Transverse colon (tissue), 4 donors: Measurements from ENCODE around the gene TTC12.

Experiments
- CTCF ChIP-seq, 5 experiments: fragments of 200-600 bp in 3 of 5; fragments of 450-650 bp in 2 of 5; sonication (generic) in 3 of 5; IDR thresholded peaks; 1 replicate in 2 of 5; 2 replicates in 3 of 5; pipeline ENCODE4 v1.5.1; 2016 to 2017; ENCODE audit warnings: antibody characterized with exemption in 5 of 5, inconsistent platforms in 3 of 5, mild to moderate bottlenecking in 2 of 5, moderate library complexity in 1 of 5
- EP300 ChIP-seq: sonication (generic); formaldehyde crosslinking; IDR thresholded peaks from one replicate; pipeline ENCODE4 v1.6.1; 2017; ENCODE audit warnings: antibody characterized with exemption, low read depth
- POLR2AphosphoS5 ChIP-seq, 3 donors: sonication (generic); formaldehyde crosslinking; IDR thresholded peaks; one replicate each; pipeline ENCODE4 v1.6.1; 2016; ENCODE audit warnings: antibody characterized with exemption in 3 of 3

DNA sequence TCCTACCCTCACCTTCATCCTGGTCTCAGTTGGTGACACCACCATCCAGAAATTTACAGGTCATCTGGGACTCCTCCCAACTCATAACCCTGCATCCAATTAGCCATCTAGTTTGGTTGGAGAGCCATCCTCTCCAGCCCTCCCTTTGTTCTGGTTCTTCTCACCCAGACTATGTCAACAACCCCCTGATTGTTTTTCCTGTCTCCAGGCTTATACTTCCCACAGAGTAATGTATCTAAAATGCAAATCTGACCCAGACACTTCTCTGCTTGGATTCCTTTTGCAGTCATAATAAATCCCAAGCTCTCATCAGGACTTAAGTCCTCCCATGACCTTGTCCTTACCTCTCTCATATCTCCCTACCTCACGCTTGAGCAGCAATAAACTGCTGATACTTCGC is 3.0 kb downstream of the TTC12 start:
- no peak for TF ChIP-seq CTCF (IDR thresholded peaks at IDR 0.05)
- TF ChIP-seq POLR2AphosphoS5 (IDR thresholded peaks at IDR 0.05), result no peak
- no peak for TF ChIP-seq EP300
